ENCODE measurements around the gene SEMA3E. TPM values are rescaled to one million over a fixed set of nuclear protein-coding genes. Genes with fewer than 3 reads are reported as not detected.

The SEMA3E gene
- total and polyA plus RNA-seq, 10 of the 15 experiments (the other 5 are each of a cell fraction or from before 2014, with no cell fraction given) = 0.08 to 2.0 (median 0.82) TPM

- no peaks in the 10 kb centered on the region for H3K36me3 ChIP-seq (ENCODE audit: control insufficient read depth in 2 of 2, insufficient read depth in 2 of 2, low read length in 1 of 2)
- no peak for TF ChIP-seq CBFB (IDR thresholded peaks at IDR 0.05; ENCODE audit: low read depth)
- no peak for TF ChIP-seq ZNF622 (IDR thresholded peaks at IDR 0.05)
- TF ChIP-seq IKZF2 (IDR thresholded peaks at IDR 0.05) = no peak
- no peak for TF ChIP-seq PRDM15 (CRISPR knock-in tag; IDR thresholded peaks at IDR 0.05)
- TF ChIP-seq E2F8 (IDR thresholded peaks at IDR 0.05; ENCODE audit: low read depth, partially characterized antibody) = no peak
- TF ChIP-seq, protein P1, sequence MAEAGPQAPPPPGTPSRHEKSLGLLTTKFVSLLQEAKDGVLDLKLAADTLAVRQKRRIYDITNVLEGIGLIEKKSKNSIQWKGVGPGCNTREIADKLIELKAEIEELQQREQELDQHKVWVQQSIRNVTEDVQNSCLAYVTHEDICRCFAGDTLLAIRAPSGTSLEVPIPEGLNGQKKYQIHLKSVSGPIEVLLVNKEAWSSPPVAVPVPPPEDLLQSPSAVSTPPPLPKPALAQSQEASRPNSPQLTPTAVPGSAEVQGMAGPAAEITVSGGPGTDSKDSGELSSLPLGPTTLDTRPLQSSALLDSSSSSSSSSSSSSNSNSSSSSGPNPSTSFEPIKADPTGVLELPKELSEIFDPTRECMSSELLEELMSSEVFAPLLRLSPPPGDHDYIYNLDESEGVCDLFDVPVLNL (IDR thresholded peaks at IDR 0.05; ENCODE audit: low read depth, low read length) = no peak
- no peak for TF ChIP-seq MTA2 (IDR thresholded peaks at IDR 0.05; ENCODE audit: low read depth)
- TF ChIP-seq CREM (IDR thresholded peaks at IDR 0.05; ENCODE audit: low read depth) = no peak
- no peak for TF ChIP-seq HDAC6 (IDR thresholded peaks at IDR 0.05; ENCODE audit: unreplicated experiment)
- TF ChIP-seq JUND (IDR thresholded peaks at IDR 0.05; ENCODE audit: low read depth, low read length) = no peak
- no peak for TF ChIP-seq NBN (IDR thresholded peaks at IDR 0.05)
- TF ChIP-seq MYC (IDR thresholded peaks at IDR 0.05; ENCODE audit: insufficient read depth, insufficient read length, insufficient replicate concordance, low read length, severe bottlenecking) = no peak
- TF ChIP-seq TCF3 (IDR thresholded peaks at IDR 0.05; ENCODE audit: borderline replicate concordance, insufficient read depth, low read depth, low read length) = no peak
- CTCF ChIA-PET = interaction anchor here (1.0 kb wide), 1 partner anchor 49 kb away, joined by 3 read pairs; no protein-coding TSS in a partner anchor
- RAD21 ChIA-PET (ENCODE audit: unreplicated experiment) = no interaction called here
- no peak overlapping the region for H3K4me2 ChIP-seq (ENCODE audit: control insufficient read depth, insufficient read depth)
- POLR2A ChIA-PET = no interaction called here
- intact Hi-C loops (cut with micrococcal nuclease; ENCODE audit: unreplicated experiment) (no loop called here), in situ Hi-C loops (cut with MboI) (no loop called here)
- no peaks in the 10 kb centered on the region for H3K27me3 ChIP-seq (replicated peaks in 1 of 2; ENCODE audit: control insufficient read depth in 2 of 2, insufficient read depth in 2 of 2, low read length in 1 of 2)
- H3K79me2 ChIP-seq (ENCODE audit: control insufficient read depth, insufficient read depth, low read length) = no peaks in the 10 kb centered on the region
- H3K9me3 ChIP-seq (replicated peaks; ENCODE audit: control insufficient read depth, insufficient read depth, low read length) = no peaks in the 10 kb centered on the region
- H3K9ac ChIP-seq (ENCODE audit: control insufficient read depth, insufficient read depth, low read length) = no peak overlapping the region
- 81% methylated on average over 1 of the region's 1 CpG for WGBS (ENCODE audit: insufficient coverage, insufficient replicate concordance, low lambda C conversion rate, missing lambda C conversion rate)
- FAIRE-seq (no peak), ATAC-seq (no peak), DNase-seq (ENCODE audit: low read depth, low spot score) (no peak)
- SMC1A ChIA-PET (ENCODE audit: uncharacterized antibody, unreplicated experiment) = no interaction called here
- no peak overlapping the region for H2AFZ ChIP-seq (ENCODE audit: control insufficient read depth, low read depth, low read length)
- no peaks in the 10 kb centered on the region for H4K20me1 ChIP-seq (ENCODE audit: control insufficient read depth, insufficient read depth)
- no peak overlapping the region for H3K4me3 ChIP-seq
- no peak overlapping the region for H3K27ac ChIP-seq (ENCODE audit: control insufficient read depth, insufficient read depth)
- H3K4me1 ChIP-seq (ENCODE audit: control insufficient read depth, insufficient read depth, low read length) = no peaks in the 10 kb centered on the region
- BruUV-seq (replicated peaks) = no TSS peak
These were observed 327.9 kb downstream of the SEMA3E start for GRCh38 chr7:83321011-83321410.

All from GM12878 (cell line).